ENCODE results near the gene CEP112. TPM values are rescaled to one million over a fixed set of nuclear protein-coding genes. Genes with fewer than 3 reads are reported as not detected.

Gene CEP112
- total and polyA plus RNA-seq, 2 donors, result 4.6 to 8.5 TPM

GRCh38 chr17:65893692-65894279, 298.1 kb downstream of the CEP112 start:
- no peaks in the 10 kb centered on the region for H3K36me3 ChIP-seq (ENCODE audit: control insufficient read depth in 2 of 2, insufficient read depth in 2 of 2, low read length in 1 of 2)
- 71% methylated on average over 3 of the region's 3 CpGs for WGBS
- H3K4me3 ChIP-seq (ENCODE audit: low read length in 2 of 2), result no peak overlapping the region
- H3K27me3 ChIP-seq (ENCODE audit: control insufficient read depth in 2 of 2, insufficient read depth in 1 of 2, low read length in 1 of 2), result no peaks in the 10 kb centered on the region
- DNase-seq (ENCODE audit: low read depth in 6 of 9, low spot score in 9 of 9), result no peak
- no peaks in the 10 kb centered on the region for H3K4me1 ChIP-seq (ENCODE audit: control insufficient read depth in 2 of 2, insufficient read depth in 2 of 2, low read length in 2 of 2)
- no peaks in the 10 kb centered on the region for H3K9me3 ChIP-seq (ENCODE audit: control insufficient read depth in 2 of 2, insufficient read depth in 1 of 2, low read length in 1 of 2)
- H3K27ac ChIP-seq (ENCODE audit: low read depth in 1 of 2, low read length in 1 of 2), result no peak overlapping the region

- H3K36me3 ChIP-seq (ENCODE audit: control insufficient read depth in 2 of 2, insufficient read depth in 2 of 2, low read length in 1 of 2), result no peaks in the 10 kb centered on the region
- no peak overlapping the region for H3K27ac ChIP-seq (ENCODE audit: low read depth in 1 of 2, low read length in 1 of 2)
- DNase-seq (ENCODE audit: low read depth in 6 of 9, low spot score in 9 of 9), result no peak
- H3K4me1 ChIP-seq (ENCODE audit: control insufficient read depth in 2 of 2, insufficient read depth in 2 of 2, low read length in 2 of 2), result no peaks in the 10 kb centered on the region
- H3K27me3 ChIP-seq (ENCODE audit: control insufficient read depth in 2 of 2, insufficient read depth in 1 of 2, low read length in 1 of 2), result no peaks in the 10 kb centered on the region
- WGBS, result 93% methylated on average over 5 of the region's 5 CpGs
- no peaks in the 10 kb centered on the region for H3K9me3 ChIP-seq (ENCODE audit: control insufficient read depth in 2 of 2, insufficient read depth in 1 of 2, low read length in 1 of 2)
- H3K4me3 ChIP-seq (ENCODE audit: low read length in 2 of 2), result no peak overlapping the region
These were observed 299.0 kb downstream of the CEP112 start for GRCh38 chr17:65892912-65893377.

GRCh38 chr17:65891231-65891735, 300.6 kb downstream of the CEP112 start:
- no peak overlapping the region for H3K27ac ChIP-seq (ENCODE audit: low read depth in 1 of 2, low read length in 1 of 2)
- no peaks in the 10 kb centered on the region for H3K4me1 ChIP-seq (ENCODE audit: control insufficient read depth in 2 of 2, insufficient read depth in 2 of 2, low read length in 2 of 2)
- 97% methylated on average over 7 of the region's 7 CpGs for WGBS
- H3K27me3 ChIP-seq (ENCODE audit: control insufficient read depth in 2 of 2, insufficient read depth in 1 of 2, low read length in 1 of 2), result no peaks in the 10 kb centered on the region
- no peak for DNase-seq (ENCODE audit: low read depth in 6 of 9, low spot score in 9 of 9)
- H3K36me3 ChIP-seq (ENCODE audit: control insufficient read depth in 2 of 2, insufficient read depth in 2 of 2, low read length in 1 of 2), result no peaks in the 10 kb centered on the region
- no peaks in the 10 kb centered on the region for H3K9me3 ChIP-seq (ENCODE audit: control insufficient read depth in 2 of 2, insufficient read depth in 1 of 2, low read length in 1 of 2)
- H3K4me3 ChIP-seq (ENCODE audit: low read length in 2 of 2), result no peak overlapping the region

GRCh38 chr17:65888649-65889048, 303.3 kb downstream of the CEP112 start:
- DNase-seq (ENCODE audit: low read depth in 6 of 9, low spot score in 9 of 9), result no peak
- H3K36me3 ChIP-seq (ENCODE audit: control insufficient read depth in 2 of 2, insufficient read depth in 2 of 2, low read length in 1 of 2), result no peaks in the 10 kb centered on the region
- no peaks in the 10 kb centered on the region for H3K9me3 ChIP-seq (ENCODE audit: control insufficient read depth in 2 of 2, insufficient read depth in 1 of 2, low read length in 1 of 2)
- no peak overlapping the region for H3K27ac ChIP-seq (ENCODE audit: low read depth in 1 of 2, low read length in 1 of 2)
- H3K4me1 ChIP-seq (ENCODE audit: control insufficient read depth in 2 of 2, insufficient read depth in 2 of 2, low read length in 2 of 2), result no peaks in the 10 kb centered on the region
- no peaks in the 10 kb centered on the region for H3K27me3 ChIP-seq (ENCODE audit: control insufficient read depth in 2 of 2, insufficient read depth in 1 of 2, low read length in 1 of 2)
- WGBS, result 96% methylated on average over 4 of the region's 4 CpGs
- no peak overlapping the region for H3K4me3 ChIP-seq (ENCODE audit: low read length in 2 of 2)

- 94% methylated on average over 6 of the region's 6 CpGs for WGBS
- Histone ChIP-seq H3K4me1 (ENCODE audit: control insufficient read depth in 2 of 2, insufficient read depth in 2 of 2, low read length in 2 of 2) (no peaks in the 10 kb centered on the region), H3K36me3 (ENCODE audit: control insufficient read depth in 2 of 2, insufficient read depth in 2 of 2, low read length in 1 of 2) (no peaks in the 10 kb centered on the region), H3K4me3 (ENCODE audit: low read length in 2 of 2) (no peak overlapping the region), H3K27ac (ENCODE audit: low read depth in 1 of 2, low read length in 1 of 2) (no peak overlapping the region), H3K9me3 (ENCODE audit: control insufficient read depth in 2 of 2, insufficient read depth in 1 of 2, low read length in 1 of 2) (no peaks in the 10 kb centered on the region), H3K27me3 (ENCODE audit: control insufficient read depth in 2 of 2, insufficient read depth in 1 of 2, low read length in 1 of 2) (no peaks in the 10 kb centered on the region)
- DNase-seq (ENCODE audit: low read depth in 6 of 9, low spot score in 9 of 9), result no peak
These were observed 305.4 kb downstream of the CEP112 start for GRCh38 chr17:65886315-65887245.

- Histone ChIP-seq H3K4me1 (ENCODE audit: control insufficient read depth in 2 of 2, insufficient read depth in 2 of 2, low read length in 2 of 2) (no peaks in the 10 kb centered on the region), H3K9me3 (ENCODE audit: control insufficient read depth in 2 of 2, insufficient read depth in 1 of 2, low read length in 1 of 2) (no peaks in the 10 kb centered on the region), H3K4me3 (ENCODE audit: low read length in 2 of 2) (no peak overlapping the region), H3K27ac (ENCODE audit: low read depth in 1 of 2, low read length in 1 of 2) (no peak overlapping the region), H3K27me3 (ENCODE audit: control insufficient read depth in 2 of 2, insufficient read depth in 1 of 2, low read length in 1 of 2) (no peaks in the 10 kb centered on the region), H3K36me3 (ENCODE audit: control insufficient read depth in 2 of 2, insufficient read depth in 2 of 2, low read length in 1 of 2) (no peaks in the 10 kb centered on the region)
- DNase-seq (ENCODE audit: low read depth in 6 of 9, low spot score in 9 of 9), result no peak
- whole genome bisulfite sequencing, result 95% methylated on average over 6 of the region's 6 CpGs
These were observed 306.2 kb downstream of the CEP112 start for GRCh38 chr17:65885541-65886312.

DNA sequence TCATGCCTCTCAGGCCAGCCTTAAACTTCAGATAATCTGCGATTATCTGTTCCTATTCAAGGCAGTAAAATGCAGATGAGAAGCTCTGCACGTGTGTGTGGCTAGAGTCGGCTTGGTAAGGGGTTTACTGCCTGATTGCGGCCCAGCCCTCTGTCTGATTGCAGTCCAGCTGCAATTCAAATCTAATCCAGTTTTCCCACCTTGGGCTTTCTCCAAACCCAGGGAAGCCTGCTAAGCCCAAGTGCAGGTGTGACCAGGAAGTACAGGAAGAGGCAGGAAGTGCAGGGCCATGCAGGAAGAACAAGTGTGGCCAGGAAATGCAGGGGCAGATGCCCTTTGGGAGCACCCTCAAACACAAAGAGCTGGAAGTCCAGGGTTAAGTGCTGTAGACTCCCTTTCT, 314.9 kb downstream of the CEP112 start:
- Histone ChIP-seq H3K4me3 (ENCODE audit: low read length in 2 of 2) (no peak overlapping the region), H3K36me3 (ENCODE audit: control insufficient read depth in 2 of 2, insufficient read depth in 2 of 2, low read length in 1 of 2) (no peaks in the 10 kb centered on the region), H3K27me3 (ENCODE audit: control insufficient read depth in 2 of 2, insufficient read depth in 1 of 2, low read length in 1 of 2) (no peaks in the 10 kb centered on the region), H3K9me3 (ENCODE audit: control insufficient read depth in 2 of 2, insufficient read depth in 1 of 2, low read length in 1 of 2) (peaks cover 0 to 2% of the 10 kb centered on the region in 2 donors), H3K4me1 (ENCODE audit: control insufficient read depth in 2 of 2, insufficient read depth in 2 of 2, low read length in 2 of 2) (no peaks in the 10 kb centered on the region), H3K27ac (ENCODE audit: low read depth in 1 of 2, low read length in 1 of 2) (no peak overlapping the region)
- WGBS, result 91% methylated on average over 4 of the region's 4 CpGs
- DNase-seq (ENCODE audit: low read depth in 6 of 9, low spot score in 9 of 9), result no peak

DNA sequence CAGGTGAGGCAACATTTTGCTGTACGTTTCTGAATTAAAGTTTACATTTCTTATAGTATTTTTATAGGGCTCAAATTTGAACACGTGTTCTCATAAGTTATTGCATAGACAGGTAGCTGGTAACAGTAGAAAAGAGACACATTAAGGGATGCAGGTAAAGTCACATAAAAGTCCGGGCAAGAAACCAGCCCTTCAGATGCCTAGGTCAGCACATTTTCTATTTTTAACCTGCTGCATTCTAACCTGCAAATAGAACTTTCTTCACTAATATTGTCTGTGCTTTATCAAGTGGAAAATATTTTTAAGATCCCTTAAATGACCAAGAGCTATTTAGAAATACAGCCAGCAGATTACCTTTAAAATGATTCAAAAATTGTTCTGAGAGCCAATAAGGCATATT, 323.1 kb downstream of the CEP112 start:
- no peak overlapping the region for H3K27ac ChIP-seq (ENCODE audit: low read depth in 1 of 2, low read length in 1 of 2)
- no peaks in the 10 kb centered on the region for H3K27me3 ChIP-seq (ENCODE audit: control insufficient read depth in 2 of 2, insufficient read depth in 1 of 2, low read length in 1 of 2)
- H3K4me3 ChIP-seq (ENCODE audit: low read length in 2 of 2), result no peak overlapping the region
- WGBS, result 97% methylated on average over 3 of the region's 3 CpGs
- H3K4me1 ChIP-seq (ENCODE audit: control insufficient read depth in 2 of 2, insufficient read depth in 2 of 2, low read length in 2 of 2), result no peaks in the 10 kb centered on the region
- DNase-seq (ENCODE audit: low read depth in 6 of 9, low spot score in 9 of 9), result no peak
- H3K36me3 ChIP-seq (ENCODE audit: control insufficient read depth in 2 of 2, insufficient read depth in 2 of 2, low read length in 1 of 2), result no peaks in the 10 kb centered on the region
- peaks cover 5 to 19% of the 10 kb centered on the region in 2 donors for H3K9me3 ChIP-seq (ENCODE audit: control insufficient read depth in 2 of 2, insufficient read depth in 1 of 2, low read length in 1 of 2)

Data from thymus (tissue), 11 donors.